ENCODE measurements around the gene NTM. TPM values are rescaled to one million over a fixed set of nuclear protein-coding genes. Genes with fewer than 3 reads are reported as not detected.
"Not testable (repeated sequence)": the region's sequence is repeated elsewhere in the genome, so short reads cannot be mapped to it uniquely, and the experiment has no call there.

NTM gene
- total RNA-seq: 2.9 TPM
- long read RNA-seq, partial matches to known transcripts: 0 of 3 reads
- long read RNA-seq, other reads (novel, unspliced or antisense): 3 of 3 reads

DNA sequence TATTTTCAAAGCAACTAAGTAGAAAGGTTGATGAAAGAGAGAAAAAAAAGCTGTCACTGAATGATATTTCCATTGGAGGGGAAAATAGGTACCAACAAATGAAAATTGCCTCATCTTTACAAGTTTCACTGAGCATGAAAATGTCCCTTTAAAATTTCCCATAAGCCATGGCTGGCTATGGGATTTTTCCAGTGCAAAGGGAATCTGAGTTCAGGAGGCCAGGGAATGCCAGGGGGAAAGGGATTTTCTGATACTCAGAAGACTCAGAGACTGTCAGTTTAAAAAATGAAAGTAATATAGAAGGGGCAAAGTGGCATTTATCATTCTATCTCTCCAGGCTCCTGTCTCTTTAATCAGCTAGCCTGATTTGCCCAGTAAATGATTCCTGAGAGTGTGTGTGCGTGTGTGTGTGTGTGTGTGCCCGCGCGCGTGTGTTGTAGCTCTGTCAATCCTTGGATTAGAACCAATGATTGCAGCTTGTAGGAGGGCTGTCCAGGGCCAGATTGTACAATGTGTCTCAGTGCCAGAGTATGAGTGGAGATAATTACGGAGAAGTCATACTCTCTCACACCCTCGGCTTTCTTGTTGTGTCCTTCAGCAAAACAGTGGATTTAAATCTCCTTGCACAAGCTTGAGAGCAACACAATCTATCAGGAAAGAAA is at the start of gene NTM:
NTM (plus strand) TSS at position 526 of the 662 bp plus-strand sequence.
- no peak for DNase-seq (ENCODE audit: low spot score)

DNA sequence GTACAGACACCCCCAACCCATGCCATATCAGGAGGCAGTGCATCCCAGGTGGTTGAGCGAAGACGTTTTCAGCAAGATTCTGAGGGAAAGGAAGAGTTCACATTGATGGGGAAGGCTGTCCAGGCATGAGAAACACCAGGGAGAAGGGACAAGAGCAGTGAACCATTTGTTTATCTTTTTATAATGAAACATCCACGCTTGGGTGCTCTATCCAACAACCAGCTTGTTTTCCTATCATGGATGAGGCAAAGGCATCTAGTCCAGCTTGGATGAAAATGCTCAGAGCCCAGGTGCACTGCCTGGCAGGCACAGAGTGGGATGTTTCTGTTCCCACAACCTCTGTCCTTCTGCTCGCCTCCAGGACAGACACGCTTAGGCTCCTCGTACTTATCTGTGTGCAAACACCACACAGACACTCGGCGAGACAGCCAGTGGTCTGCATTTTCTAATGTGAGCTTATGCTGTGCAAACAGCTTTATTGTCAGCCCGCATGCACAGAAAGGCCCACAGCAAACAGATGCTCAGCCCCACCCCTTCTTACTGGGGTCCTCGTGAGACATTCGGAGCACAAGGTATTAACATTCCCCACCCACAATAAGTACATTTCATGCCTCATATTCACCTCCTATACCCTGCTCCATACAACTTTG is 45.4 kb upstream of the NTM start:
- DNase-seq (ENCODE audit: low spot score): no peak

DNA sequence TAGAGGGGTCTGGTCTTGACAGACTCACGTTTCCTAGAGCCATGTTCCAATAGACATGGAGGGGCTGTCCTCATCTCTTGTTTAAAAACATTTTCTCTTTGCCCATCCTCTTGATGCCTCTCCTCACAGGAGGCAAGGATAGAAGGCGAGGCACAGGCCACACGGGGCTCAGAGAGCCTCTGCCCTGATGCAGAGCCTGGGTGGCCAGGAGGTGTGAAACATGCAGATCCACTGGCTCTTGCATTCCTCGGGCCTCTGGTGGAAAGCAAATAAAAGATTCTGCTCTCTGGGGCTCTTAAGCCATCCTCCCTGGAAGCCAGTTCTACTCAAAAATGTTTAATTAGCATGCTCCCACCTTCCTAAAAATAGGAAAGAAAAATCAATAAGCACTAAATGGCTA is 43.6 kb upstream of the NTM start:
- no peak for DNase-seq (ENCODE audit: low spot score)

DNA sequence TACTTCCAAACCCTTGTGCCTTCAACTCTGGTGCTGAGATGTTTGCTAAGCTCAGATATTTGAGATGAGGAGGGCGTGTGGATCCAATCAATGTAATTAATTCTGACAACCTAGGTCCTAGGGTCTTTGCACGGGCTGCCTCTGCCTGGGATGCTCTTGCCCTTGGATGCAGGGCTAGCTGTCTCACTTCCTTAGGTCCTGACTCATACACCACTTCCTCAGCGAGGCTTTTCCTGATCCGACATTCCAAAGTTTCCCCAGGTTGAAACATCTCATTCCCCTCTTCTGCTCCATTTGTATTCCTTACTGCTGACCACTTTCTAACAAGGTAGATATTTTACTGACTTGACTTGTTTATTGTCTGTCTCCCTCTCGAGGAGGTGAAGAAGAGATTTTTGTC is 43.0 kb upstream of the NTM start:
- no peak for DNase-seq (ENCODE audit: low spot score)

DNA sequence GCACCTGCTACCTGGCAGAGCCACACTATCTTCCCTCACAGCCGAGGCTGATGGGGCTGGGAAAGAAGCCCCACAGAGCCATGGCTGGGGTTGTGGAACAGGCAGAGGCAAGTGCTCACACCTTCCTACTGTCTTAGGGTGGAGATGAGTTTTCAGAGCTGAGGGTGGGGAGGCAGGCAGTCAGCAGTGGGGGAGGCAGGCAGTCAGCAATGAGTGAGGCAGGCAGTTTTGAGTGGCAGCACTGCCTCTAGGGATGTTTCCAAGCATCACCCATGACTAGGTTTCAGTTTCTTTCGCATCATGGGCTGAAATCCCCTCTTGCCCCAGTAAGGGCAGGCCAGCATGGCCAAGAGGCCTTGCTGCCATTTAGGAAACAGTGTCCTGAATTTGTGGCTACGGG is 41.6 kb upstream of the NTM start:
- DNase-seq (ENCODE audit: low spot score): no peak

DNA sequence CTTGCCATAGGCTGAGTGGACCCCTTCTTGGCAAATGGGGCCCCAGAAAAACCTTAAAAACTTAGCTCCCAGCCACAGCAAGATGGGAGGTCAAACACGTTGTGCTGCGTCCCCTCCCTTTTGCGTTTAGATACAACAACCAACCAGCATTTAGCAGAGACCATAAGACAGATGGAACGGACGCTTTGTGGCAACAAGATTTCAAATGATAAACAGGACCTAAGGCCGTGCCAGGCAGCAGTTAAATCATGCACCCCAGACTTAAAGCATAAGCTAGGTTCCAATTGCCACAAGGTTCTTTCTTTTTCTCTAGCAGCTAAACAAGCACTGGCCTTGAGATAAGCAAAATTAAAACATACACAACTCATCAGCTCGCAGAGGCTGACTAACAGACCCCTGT is 39.4 kb upstream of the NTM start:
- DNase-seq (ENCODE audit: low spot score): no peak

DNA sequence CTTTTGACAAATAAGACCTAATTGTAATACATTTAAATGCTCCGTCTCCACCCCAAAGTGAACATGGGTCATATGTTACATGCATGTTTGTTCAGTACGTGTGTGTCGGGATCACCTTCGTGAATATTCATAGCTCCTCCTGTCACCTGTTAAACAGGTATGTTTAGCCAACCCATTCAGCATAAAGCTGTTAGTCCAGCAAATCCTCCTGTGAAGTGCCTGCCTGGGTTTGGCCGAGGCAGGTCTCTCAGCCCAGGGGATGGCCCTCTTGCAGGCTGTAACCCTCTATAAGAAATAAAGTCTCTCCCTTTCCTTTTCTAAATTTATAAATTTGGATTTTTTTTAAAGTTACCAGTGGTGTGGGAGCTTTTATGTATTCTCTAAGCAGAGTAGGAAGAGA is 38.9 kb upstream of the NTM start:
- no peak for DNase-seq (ENCODE audit: low spot score)

DNA sequence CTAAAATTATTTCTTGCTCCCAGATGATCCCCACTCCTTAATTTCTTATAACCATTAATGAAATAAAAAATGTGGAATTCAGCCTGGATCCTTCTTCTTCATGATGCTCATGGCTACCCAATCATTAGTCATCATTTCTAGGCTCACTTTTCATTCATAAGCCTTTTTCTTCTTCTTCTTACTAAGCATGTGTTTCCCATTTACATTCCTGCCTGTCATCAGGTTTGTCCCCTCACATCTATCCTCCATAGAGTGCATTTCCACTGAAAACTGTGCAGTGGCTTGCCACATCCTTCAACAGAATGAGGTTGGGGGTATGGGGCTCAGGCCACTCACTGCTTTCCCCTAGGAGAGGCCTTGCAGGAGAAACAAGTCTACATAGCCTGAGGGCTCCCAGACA is 35.8 kb upstream of the NTM start:
- DNase-seq (ENCODE audit: low spot score): no peak

DNA sequence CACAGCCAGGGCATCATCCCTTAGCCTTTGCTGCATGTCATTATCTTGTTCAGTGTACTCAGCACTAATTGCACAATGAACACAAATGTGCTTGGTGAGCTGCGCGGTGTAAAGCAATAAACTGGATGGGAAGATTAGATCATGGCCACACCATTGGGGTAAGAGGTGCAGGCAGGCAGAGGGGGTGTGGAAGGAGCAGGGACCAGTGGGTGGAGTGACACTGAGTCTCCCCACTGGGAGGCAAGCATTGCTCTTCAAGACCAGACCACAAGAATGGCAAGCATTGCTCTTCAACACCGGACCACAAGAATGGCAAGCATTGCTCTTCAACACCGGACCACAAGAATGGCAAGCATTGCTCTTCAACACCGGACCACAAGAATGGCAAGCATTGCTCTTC is 28.5 kb upstream of the NTM start:
- not testable (repeated sequence) for DNase-seq (ENCODE audit: low spot score)

DNA sequence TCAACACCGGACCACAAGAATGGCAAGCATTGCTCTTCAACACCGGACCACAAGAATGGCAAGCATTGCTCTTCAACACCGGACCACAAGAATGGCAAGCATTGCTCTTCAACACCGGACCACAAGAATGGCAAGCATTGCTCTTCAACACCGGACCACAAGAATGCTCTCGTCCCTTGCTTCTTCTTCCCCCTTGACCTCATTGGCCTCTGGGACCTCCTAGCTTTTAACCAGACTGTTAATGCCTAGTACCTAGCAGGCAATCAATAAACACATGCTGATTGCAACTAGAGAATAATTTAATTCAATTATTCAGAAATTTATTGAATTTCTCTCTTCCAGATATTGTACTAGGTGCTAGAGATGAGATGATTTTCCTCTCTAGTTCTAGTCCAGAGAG is 28.0 kb upstream of the NTM start:
- DNase-seq (ENCODE audit: low spot score): not testable (repeated sequence)

DNA sequence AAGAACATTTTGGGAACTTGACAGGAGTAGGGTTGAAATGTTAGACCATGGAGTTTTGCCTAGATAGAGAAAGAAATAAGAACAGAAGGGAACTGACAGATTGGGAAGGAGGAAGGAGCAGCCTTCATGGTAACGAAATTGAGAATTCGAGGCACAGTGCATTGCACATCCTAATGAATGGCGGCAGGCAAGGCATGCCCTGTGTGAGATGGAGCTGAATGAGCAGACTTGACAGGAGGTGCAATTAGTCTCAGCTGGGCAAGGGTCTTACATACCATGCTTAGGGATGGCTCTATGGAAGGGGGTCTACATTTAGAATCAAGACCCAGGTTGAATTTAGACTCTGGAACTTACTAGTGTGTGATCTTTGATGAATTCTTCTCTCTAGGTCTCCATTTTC is 25.0 kb upstream of the NTM start:
- no peak for DNase-seq (ENCODE audit: low spot score)

DNA sequence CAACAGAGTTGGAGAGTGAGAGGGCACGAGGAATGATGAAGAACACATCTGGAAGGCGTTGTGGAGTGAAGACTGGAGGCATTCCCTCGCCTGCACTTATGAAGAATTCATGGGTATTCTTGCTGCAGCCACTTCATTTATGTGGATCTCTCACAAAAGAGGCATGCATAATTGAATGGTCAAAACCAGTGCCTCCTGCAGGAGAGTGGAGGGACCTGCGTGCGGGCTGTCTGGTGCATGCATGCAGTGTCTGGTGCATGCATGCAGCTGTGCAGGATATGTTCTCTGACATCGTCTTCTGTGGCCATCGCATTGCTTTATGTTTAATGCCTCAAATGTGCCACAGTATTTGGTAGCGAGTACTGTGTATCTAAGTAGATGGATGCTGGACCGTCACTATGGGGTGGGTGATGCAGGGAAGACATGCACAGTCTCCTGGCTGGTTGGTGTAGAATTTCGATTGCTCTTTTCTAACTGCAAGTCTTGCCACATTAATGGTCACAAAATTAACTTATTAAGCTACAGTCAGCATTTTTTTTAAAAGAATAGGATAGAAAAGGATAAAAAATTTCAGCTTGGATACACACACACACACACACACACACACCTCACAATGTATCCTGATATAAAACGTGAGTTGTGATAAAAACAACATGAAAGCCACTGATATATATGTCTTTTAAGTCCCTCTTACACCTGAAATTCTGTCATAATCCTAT is 20.9 kb upstream of the NTM start:
- no peak for DNase-seq (ENCODE audit: low spot score)

DNA sequence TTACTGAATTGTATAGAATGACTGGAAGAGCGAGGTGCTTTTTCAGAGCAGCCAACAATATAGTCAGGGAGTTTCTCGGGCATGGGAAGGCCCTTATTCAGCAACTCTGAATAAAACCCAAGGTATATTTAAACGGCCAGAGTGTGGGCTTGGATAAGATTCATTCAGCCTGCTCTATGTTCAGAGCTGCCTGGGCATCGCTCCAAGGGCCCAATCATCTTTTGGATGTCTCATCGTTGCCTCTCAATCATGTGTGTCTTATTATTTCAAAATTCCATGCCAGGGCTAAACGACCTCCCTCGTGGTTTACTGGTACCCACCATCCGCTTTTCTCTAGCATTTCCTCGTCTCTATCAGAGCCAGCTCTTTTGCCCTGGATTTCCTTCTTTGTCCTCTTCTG is 19.5 kb upstream of the NTM start:
- DNase-seq (ENCODE audit: low spot score): no peak

DNA sequence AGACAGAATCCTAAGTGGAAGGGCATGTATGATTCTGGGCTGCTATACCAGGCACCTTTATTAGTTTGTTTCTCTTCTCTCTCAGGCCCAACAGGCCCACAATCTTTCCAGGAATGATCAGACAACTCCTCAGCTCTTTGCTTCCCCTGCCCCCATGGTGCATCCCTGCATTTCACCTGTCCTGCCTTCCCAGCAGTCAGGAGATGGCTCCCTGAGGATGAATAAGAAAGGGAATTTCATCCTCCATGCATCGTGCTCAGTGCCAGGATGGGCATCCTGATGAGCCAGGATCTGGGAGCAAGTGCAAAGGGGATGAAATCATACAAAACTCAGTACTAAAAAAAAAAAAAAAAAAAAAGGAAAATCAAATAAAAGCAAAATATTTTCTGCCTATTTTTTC is 18.6 kb upstream of the NTM start:
- DNase-seq (ENCODE audit: low spot score): no peak

DNA sequence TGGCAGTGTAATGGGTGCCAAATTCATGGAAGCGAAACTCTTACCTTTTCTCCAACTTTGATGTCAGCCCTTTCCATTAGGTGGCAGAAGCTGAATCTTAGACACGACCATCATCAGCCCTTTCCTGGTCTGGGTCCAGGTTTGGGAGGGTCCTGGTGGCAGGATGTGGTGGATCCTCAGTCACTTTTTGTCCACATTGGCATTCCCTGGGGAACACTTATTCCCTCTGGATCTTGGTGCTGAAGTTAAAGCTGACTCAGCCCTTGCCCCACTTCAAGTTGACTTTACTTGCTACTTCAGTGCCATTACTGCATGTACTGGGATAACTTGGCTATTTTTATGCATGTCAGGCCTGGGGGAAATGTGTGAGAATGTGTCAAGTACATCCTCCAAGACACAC is 16.6 kb upstream of the NTM start:
- no peak for DNase-seq (ENCODE audit: low spot score)

DNA sequence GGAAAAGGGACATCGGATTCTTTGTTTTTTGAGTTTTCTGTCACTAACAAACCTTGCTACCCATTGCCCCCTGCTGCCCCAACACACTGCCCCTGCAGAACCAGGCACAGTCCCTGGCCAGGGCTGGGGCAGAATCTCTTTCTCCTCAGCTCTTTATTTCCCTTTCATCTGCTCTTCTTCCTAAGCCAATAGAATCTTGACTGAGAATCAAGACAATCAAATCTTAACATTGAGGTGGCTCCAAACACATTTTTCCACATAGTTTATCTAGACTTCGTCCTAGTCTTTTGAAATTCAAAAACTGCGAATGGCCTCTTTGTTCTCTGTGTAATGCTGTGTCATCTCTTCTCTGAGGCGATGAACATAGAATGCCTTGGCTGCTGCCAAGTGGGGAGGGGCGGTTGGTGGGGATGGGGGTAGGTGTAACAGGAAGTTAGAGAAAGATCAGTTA is 16.1 kb upstream of the NTM start:
- DNase-seq (ENCODE audit: low spot score): no peak

DNA sequence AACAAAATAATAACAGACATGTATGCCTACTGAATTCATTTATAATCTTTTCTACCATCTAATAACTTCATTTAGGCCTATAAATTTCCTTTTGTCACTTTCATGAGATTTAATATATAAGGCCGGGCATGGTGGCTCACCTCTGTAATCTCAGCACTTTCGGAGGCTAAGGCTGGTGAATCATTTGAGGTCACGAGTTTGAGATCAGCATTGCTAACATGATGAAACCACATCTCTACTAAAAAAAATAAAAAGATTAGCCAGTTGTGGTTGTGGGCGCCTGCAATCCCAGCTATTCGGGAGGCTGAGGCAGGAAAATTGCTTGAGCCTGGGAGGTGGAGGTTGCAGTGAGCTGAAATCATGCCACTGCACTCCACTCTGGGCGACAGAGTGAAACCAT is 14.2 kb upstream of the NTM start:
- DNase-seq (ENCODE audit: low spot score): no peak

DNA sequence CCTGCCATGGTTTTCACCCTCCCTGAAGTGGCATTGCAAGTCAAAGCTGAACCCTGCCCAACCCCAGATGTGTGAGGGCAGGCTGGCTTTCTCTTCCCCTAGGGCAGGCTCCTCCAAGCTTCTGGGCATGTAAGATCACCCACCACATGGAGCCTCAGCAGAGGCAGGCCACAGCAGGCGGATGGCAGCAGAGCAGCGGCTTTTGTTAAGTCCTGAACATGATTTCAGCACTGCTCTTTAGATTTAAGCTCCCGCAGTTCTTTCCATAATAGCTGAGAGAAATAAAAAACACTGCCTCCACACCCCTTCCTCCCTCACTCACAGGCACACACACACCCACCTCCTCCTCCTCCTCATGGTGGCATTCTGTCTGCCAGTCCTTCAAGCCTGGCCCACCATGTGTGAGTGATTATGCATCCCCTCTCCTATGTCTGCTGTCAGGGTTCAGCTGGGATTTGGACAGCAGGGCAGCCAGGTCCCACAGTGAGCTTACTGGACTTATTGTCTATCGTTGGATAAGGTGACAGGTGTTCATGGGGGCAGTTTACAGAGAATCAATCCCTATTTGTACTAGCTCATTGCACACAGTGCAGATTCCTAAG is 5.0 kb upstream of the NTM start:
- no peak for DNase-seq (ENCODE audit: low spot score)

DNA sequence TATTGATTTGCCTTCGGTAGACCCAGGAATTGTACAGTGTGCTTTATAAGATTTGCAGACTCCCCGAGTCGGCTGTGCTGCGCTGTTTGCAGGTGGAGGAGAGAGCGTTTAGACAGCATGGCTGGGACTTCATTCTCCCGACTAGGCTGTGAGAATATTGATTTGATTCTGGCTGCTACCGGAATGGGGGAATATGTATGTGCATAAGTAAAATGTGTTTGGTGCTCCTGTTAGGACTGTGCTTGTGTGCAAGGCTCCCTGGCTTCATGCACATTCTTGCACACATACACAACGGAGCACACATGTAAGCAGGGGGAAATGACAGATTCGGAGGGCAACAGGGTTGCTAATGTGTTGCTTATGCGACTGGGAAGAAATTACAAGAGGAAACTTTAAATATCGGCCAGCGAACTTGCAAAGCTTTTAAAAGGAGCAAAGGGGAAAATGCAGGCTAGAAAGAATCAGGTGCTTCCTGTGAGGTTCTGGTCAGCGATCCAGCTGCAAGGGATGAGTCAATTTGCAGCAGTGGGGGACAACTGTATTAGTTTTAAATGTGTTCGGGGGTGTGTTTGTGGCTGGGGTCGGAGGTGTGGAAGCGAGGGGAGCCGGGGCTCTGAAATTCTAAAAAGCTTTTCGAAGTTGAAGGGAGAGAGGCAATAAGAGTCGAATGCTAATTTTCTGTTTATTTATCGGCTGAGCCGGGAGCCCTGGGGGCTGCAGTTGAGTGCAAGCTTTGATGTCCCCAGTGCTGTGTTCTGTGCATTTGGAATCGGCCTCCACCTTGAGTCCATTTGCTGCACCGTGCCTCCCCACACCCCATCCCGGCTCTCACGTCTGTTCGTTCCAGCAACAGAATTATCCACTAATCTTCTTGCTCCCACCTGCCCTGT is 731 bp downstream of the NTM start:
- no peak for DNase-seq (ENCODE audit: low spot score)

DNA sequence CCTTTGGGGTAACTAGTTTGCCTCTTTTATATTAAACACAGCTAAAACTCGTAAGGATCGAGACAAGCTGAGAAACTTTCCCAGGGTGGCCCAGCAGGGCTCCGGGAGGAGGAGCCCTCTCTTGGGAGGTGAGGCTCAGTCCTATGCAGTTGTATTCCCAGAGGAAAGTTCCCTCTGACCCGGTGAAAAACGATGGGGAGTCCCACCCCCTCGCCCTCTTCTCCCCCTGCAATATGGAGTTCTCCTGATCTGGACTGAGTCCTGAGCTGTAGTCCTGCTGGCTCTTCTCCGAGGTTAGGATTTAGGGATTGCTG is 1.3 kb downstream of the NTM start:
- no peak for DNase-seq (ENCODE audit: low spot score)

DNA sequence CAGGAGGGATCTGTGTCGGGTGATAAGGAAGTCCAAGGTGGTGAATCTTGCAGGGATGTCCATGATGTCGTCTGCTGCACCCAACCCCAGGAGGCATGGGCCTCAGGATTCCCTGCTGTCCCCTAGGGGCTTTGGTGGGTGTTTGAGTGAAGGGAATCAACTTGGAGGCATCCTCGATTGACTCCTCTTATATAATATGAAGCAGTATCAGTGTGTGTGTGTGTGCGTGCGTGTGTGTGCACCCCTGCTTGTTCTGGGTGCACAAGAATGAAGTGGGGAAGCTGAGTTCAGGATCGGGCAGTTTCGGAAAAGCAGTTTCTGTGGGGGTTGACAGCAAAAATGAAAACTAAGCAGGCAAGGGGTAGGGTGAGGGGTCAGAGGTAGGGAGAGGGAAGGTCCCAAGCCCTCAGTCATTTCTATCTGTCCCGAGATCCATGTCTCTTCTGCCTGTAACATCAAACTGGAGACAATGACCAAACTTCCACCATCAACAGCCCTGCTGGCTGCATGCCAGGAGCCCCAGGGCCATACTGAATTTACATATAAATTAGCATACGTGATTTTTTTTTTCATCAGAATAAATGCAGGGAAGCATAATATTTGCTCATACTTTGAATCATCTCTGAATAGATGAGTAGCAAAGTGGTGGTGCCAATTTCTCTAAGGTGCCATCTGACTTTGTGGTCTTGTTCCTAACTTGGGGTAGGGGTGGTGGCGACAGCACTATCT is 2.0 kb downstream of the NTM start:
- DNase-seq (ENCODE audit: low spot score): no peak

Data from mesenteric fat pad (tissue), 1 donor.